ENCODE data around the gene DCD.
"Not testable (repeated sequence)": the region's sequence is repeated elsewhere in the genome, so short reads cannot be mapped to it uniquely, and the experiment has no call there.

DCD gene

GRCh38 chr12:54649825-54650224, 1.7 kb upstream of the DCD start:
- DNase-seq: no peak
- no peaks in the 10 kb centered on the region for H3K4me1 ChIP-seq
- no peaks in the 10 kb centered on the region for H3K36me3 ChIP-seq
- H3K4me3 ChIP-seq (ENCODE audit: low read depth, low read length): no peak overlapping the region
- H3K9me3 ChIP-seq: no peaks in the 10 kb centered on the region
- TF ChIP-seq, protein P1, sequence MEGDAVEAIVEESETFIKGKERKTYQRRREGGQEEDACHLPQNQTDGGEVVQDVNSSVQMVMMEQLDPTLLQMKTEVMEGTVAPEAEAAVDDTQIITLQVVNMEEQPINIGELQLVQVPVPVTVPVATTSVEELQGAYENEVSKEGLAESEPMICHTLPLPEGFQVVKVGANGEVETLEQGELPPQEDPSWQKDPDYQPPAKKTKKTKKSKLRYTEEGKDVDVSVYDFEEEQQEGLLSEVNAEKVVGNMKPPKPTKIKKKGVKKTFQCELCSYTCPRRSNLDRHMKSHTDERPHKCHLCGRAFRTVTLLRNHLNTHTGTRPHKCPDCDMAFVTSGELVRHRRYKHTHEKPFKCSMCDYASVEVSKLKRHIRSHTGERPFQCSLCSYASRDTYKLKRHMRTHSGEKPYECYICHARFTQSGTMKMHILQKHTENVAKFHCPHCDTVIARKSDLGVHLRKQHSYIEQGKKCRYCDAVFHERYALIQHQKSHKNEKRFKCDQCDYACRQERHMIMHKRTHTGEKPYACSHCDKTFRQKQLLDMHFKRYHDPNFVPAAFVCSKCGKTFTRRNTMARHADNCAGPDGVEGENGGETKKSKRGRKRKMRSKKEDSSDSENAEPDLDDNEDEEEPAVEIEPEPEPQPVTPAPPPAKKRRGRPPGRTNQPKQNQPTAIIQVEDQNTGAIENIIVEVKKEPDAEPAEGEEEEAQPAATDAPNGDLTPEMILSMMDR (IDR thresholded peaks at IDR 0.05; ENCODE audit: low read depth, low read length): no peak
- peaks cover 7% of the 10 kb centered on the region; the same call in 1 of the 2 replicates for H3K27me3 ChIP-seq

DNA sequence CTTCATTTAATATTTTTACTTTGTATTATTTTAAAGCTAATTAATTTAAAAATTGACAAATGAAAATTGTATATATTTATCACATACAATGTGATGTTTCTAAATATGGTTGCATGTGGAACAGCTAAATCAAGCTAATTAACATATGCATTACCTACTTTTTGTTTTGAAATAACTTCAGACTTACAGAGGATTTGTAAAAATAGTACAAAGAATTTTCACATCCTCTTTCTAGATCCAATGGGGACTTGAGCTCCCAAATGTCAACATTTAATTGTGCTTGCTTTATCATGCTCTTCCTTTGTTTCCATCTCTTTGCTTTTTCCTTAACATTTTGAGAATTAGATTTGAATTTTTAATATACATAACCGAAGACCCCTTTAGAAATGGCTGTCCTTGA, 6.6 kb downstream of the DCD start:
- DNase-seq: no peak
- TF ChIP-seq, protein P1 (IDR thresholded peaks at IDR 0.05; ENCODE audit: low read depth, low read length): no peak
- H3K36me3 ChIP-seq: no peaks in the 10 kb centered on the region
- H3K4me1 ChIP-seq: no peaks in the 10 kb centered on the region
- no peaks in the 10 kb centered on the region for H3K9me3 ChIP-seq
- H3K27me3 ChIP-seq: peaks cover 11% of the 10 kb centered on the region; the same call in 1 of the 2 replicates
- H3K4me3 ChIP-seq (ENCODE audit: low read depth, low read length): no peak overlapping the region

DNA sequence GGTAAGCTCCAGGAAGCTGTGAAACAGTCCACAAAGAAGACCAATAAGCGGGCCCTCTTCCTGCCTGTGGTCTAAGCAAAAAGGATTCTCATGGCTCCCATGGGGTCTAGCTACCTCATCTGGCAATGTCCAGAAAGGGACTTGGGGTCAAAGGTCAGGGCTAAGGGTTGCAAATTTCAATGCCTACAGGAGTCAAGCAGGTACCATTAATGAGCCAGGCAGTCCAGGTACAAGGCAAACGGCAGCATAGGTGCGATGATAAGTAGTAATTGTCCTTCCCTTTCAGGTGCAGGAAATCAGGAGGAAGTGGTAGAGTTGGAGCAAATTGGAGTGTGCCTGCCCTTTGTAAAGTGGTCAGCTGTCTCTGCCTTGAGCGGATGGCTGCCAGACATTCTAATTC, 7.1 kb downstream of the DCD start:
- Histone ChIP-seq H3K4me3 (ENCODE audit: low read depth, low read length) (no peak overlapping the region), H3K9me3 (no peaks in the 10 kb centered on the region), H3K27me3 (peaks cover 11% of the 10 kb centered on the region; the same call in 1 of the 2 replicates), H3K36me3 (no peaks in the 10 kb centered on the region), H3K4me1 (no peaks in the 10 kb centered on the region)
- DNase-seq: no peak
- TF ChIP-seq, protein P1 (IDR thresholded peaks at IDR 0.05; ENCODE audit: low read depth, low read length): no peak

GRCh38 chr12:54639112-54639511, 9.1 kb downstream of the DCD start:
- H3K27me3 ChIP-seq: not testable (repeated sequence)

GRCh38 chr12:54634795-54635194, 13.4 kb downstream of the DCD start, which contains the start of gene LACRT:
TSS of gene LACRT (minus strand) at chr12:54634895. CDS start at chr12:54634841, 54 bp downstream.
- Histone ChIP-seq H3K36me3 (no peaks in the 10 kb centered on the region), H3K4me1 (no peaks in the 10 kb centered on the region), H3K27me3 (peaks cover 3% of the 10 kb centered on the region; the same call in 1 of the 2 replicates), H3K9me3 (no peaks in the 10 kb centered on the region), H3K4me3 (ENCODE audit: low read depth, low read length) (no peak within 1 kb of the TSS)
- TF ChIP-seq, protein P1 (IDR thresholded peaks at IDR 0.05; ENCODE audit: low read depth, low read length): no peak
- DNase-seq: no peak

More at GRCh38 chr12:54639112-54639511, 9.1 kb downstream of the DCD start:
- H3K4me1 ChIP-seq; DNase-seq; H3K9me3 ChIP-seq; H3K4me3 ChIP-seq (ENCODE audit: low read depth, low read length); H3K36me3 ChIP-seq: not testable (repeated sequence)

- DNase-seq: no peak
- H3K9me3 ChIP-seq: no peaks in the 10 kb centered on the region
- no peak overlapping the region for H3K4me3 ChIP-seq (ENCODE audit: low read depth, low read length)
- no peaks in the 10 kb centered on the region for H3K36me3 ChIP-seq
- H3K27me3 ChIP-seq: peaks cover 3% of the 10 kb centered on the region; the same call in 1 of the 2 replicates
- H3K4me1 ChIP-seq: no peaks in the 10 kb centered on the region
- TF ChIP-seq, protein P1 (IDR thresholded peaks at IDR 0.05; ENCODE audit: low read depth, low read length): peak; percentile 10; the same call in 1 of the 2 replicates
These were observed 16.0 kb downstream of the DCD start for GRCh38 chr12:54631988-54632728.

All from BE2C (cell line).